ENCODE results near the gene PITPNC1. TPM values are rescaled to one million over a fixed set of nuclear protein-coding genes. Genes with fewer than 3 reads are reported as not detected.

The PITPNC1 gene
- total and polyA plus RNA-seq, 2 donors (not counting 3 experiments of a cell fraction or from before 2014, with no cell fraction given), result 2.4 to 9.6 TPM

DNA sequence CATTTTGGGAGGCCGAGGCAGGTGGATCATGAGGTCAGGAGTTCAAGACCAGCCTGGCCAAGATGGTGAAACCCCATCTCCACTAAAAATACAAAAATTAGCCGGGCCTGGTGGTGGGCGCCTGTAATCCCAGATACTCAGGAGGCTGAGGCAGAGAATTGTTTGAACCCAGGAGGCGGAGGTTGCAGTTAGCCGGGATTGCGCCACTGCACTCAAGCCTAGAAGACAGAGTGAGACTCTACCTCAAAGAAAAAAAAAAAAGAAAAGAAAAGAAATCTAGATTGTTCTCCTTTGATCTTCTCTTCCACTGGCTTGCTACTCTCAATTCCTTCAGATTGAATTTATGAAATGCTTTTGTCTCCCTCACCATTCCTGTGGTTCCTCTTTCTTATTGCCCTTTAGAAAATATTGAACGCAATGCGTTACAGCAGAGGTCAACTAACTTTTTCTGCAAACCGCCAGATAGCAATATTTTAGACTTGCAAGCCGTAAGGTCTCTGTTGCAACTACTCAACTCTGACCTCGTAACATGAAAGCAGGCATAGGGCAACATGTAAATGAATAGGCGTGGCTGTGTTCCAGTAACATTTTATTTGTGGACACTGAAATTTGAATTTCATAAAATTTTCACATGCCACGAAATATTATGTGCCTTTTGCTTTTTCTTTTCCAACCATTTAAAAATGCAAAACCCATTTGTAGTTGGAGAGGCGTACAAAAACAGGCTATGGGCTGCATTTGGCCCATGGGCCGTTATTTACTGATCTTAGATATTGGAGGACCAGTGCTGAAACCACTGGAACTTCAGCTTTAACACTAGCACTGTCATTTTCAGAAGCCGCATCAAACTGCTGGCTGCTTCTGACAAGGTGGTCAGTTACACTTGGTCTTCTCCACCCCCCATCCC lies 24.8 kb downstream of the PITPNC1 start:
- no peaks in the 10 kb centered on the region for H3K79me2 ChIP-seq (ENCODE audit: control insufficient read depth, insufficient read depth, low read length)
- no peaks in the 10 kb centered on the region for H3K4me1 ChIP-seq (ENCODE audit: control insufficient read depth, extremely low read depth, insufficient read depth, low read length)
- no peak overlapping the region for H3K9ac ChIP-seq (replicated peaks; ENCODE audit: extremely low read depth, insufficient read depth, low read length)
- H3K9me1 ChIP-seq (replicated peaks; ENCODE audit: control insufficient read depth, extremely low read depth, insufficient read depth, low read length), result no peaks in the 10 kb centered on the region
- intact Hi-C loops (cut with micrococcal nuclease) (no loop called here), dilution Hi-C loops (cut with MboI; ENCODE audit: extremely low pct_ligation_motif_present, low sequenced_read_pairs) (no loop called here)
- CTCF ChIA-PET, result no interaction called here
- no peaks in the 10 kb centered on the region for H3K36me3 ChIP-seq (ENCODE audit: control insufficient read depth in 2 of 2, extremely low read depth in 1 of 2, insufficient read depth in 2 of 2, low read length in 2 of 2)
- TF ChIP-seq, protein P1, sequence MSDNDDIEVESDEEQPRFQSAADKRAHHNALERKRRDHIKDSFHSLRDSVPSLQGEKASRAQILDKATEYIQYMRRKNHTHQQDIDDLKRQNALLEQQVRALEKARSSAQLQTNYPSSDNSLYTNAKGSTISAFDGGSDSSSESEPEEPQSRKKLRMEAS (IDR thresholded peaks at IDR 0.05; ENCODE audit: insufficient read depth, insufficient read length), result no peak
- no peak for TF ChIP-seq JUN (IDR thresholded peaks at IDR 0.05; ENCODE audit: borderline replicate concordance, insufficient read depth, insufficient read length, low read depth)
- TF ChIP-seq POLR2A (IDR thresholded peaks at IDR 0.05; ENCODE audit: low read depth, low read length), result no peak
- no peak for TF ChIP-seq MYC (IDR thresholded peaks at IDR 0.05; ENCODE audit: low read depth, low read length)
- TF ChIP-seq GATA2 (IDR thresholded peaks at IDR 0.05; ENCODE audit: insufficient read depth, insufficient read length, low read depth, low read length), result no peak
- TF ChIP-seq, protein P2, sequence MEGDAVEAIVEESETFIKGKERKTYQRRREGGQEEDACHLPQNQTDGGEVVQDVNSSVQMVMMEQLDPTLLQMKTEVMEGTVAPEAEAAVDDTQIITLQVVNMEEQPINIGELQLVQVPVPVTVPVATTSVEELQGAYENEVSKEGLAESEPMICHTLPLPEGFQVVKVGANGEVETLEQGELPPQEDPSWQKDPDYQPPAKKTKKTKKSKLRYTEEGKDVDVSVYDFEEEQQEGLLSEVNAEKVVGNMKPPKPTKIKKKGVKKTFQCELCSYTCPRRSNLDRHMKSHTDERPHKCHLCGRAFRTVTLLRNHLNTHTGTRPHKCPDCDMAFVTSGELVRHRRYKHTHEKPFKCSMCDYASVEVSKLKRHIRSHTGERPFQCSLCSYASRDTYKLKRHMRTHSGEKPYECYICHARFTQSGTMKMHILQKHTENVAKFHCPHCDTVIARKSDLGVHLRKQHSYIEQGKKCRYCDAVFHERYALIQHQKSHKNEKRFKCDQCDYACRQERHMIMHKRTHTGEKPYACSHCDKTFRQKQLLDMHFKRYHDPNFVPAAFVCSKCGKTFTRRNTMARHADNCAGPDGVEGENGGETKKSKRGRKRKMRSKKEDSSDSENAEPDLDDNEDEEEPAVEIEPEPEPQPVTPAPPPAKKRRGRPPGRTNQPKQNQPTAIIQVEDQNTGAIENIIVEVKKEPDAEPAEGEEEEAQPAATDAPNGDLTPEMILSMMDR (IDR thresholded peaks at IDR 0.05; ENCODE audit: extremely low read depth in 1 of 2, insufficient read depth in 1 of 2, low read depth in 1 of 2, low read length in 2 of 2), result no peak
- TF ChIP-seq EZH2 (IDR thresholded peaks at IDR 0.05; ENCODE audit: borderline replicate concordance, low read depth, low read length, severe bottlenecking), result no peak
- TF ChIP-seq FOS (IDR thresholded peaks at IDR 0.05; ENCODE audit: borderline replicate concordance, insufficient read depth, low read length), result no peak
- TF ChIP-seq POLR2AphosphoS5 (IDR thresholded peaks at IDR 0.05; ENCODE audit: insufficient read depth, low read depth, low read length), result no peak
- no peak for DNase-seq (ENCODE audit: low read depth, low spot score)
- no peak overlapping the region for H3K4me2 ChIP-seq (ENCODE audit: insufficient read depth, low read length)
- FAIRE-seq, result no peak
- H4K20me1 ChIP-seq (replicated peaks; ENCODE audit: control insufficient read depth, extremely low read depth, insufficient read depth, low read length), result no peaks in the 10 kb centered on the region
- no TSS peak for BruUV-seq (replicated peaks)
- POLR2A ChIA-PET, result no interaction called here
- no peak overlapping the region for H3K27ac ChIP-seq (ENCODE audit: insufficient read depth, low read depth, low read length)
- no peak overlapping the region for H3K4me3 ChIP-seq (replicated peaks in 1 of 3; ENCODE audit: insufficient read depth in 1 of 3, low read depth in 1 of 3, low read length in 3 of 3)
- H3K27me3 ChIP-seq (ENCODE audit: control insufficient read depth in 2 of 2, insufficient read depth in 2 of 2, low read length in 2 of 2), result no peaks in the 10 kb centered on the region
- H3K9me3 ChIP-seq (replicated peaks; ENCODE audit: control insufficient read depth, insufficient read depth, low read length), result no peaks in the 10 kb centered on the region
- H2AFZ ChIP-seq (ENCODE audit: low read depth, low read length), result no peak overlapping the region

Measured in endothelial cell of umbilical vein (primary cell).